WERI-Rb-1 (cell line): ENCODE results near the gene THRB.
A peak's percentile ranks its signal among the peaks of the same experiment; 100 is the strongest.

Experiments used
- DNase-seq: peaks from one replicate; pipeline ENCODE4 v3.0.0-alpha.2; 2020
- H3K27ac ChIP-seq: fragments of 250-450 bp; sonication (Bioruptor Pico); 2 replicates; pipeline ENCODE4 v1.5.1; 2020; ENCODE audit warnings: mild to moderate bottlenecking, moderate library complexity
- H3K27me3 ChIP-seq: fragments of 250-450 bp; sonication (Bioruptor Pico); 2 replicates; pipeline ENCODE4 v1.5.1; 2021; ENCODE audit warnings: mild to moderate bottlenecking, low read depth, moderate library complexity; ENCODE audit not compliant: insufficient read depth, severe bottlenecking
- H3K36me3 ChIP-seq: fragments of 250-450 bp; sonication (Bioruptor Pico); 2 replicates; pipeline ENCODE4 v1.5.1; 2020; ENCODE audit warnings: mild to moderate bottlenecking, moderate library complexity
- H3K4me3 ChIP-seq: 2 replicates; pipeline ENCODE4 v1.5.1; 2011; ENCODE audit warnings: low read depth, mild to moderate bottlenecking, control low read depth, low read length
- H3K9me3 ChIP-seq: fragments of 250-450 bp; sonication (Bioruptor Pico); 2 replicates; pipeline ENCODE4 v1.5.1; 2021; ENCODE audit warnings: mild to moderate bottlenecking, moderate library complexity; ENCODE audit not compliant: severe bottlenecking
- CTCF ChIP-seq: IDR thresholded peaks from 2 replicates; pipeline ENCODE4 v1.5.1; 2011; ENCODE audit warnings: low read depth, mild to moderate bottlenecking, control low read depth, inconsistent platforms, low read length

The THRB gene

GRCh38 chr3:24184528-24185176 lies 310.0 kb downstream of the THRB start:
- Histone ChIP-seq H3K9me3 (no peaks in the 10 kb centered on the region), H3K36me3 (peaks cover 76% of the 10 kb centered on the region), H3K27me3 (no peaks in the 10 kb centered on the region), H3K4me3 (no peak overlapping the region), H3K27ac (peak overlapping the region; percentile 69)
- TF ChIP-seq CTCF: no peak
- DNase-seq: no peak

- H3K9me3 ChIP-seq: no peaks in the 10 kb centered on the region
Observed at GRCh38 chr3:24182756-24183155, 311.9 kb downstream of the THRB start.

GRCh38 chr3:24181256-24181655 lies 313.4 kb downstream of the THRB start:
- no peak for DNase-seq
- Histone ChIP-seq H3K27ac (no peak overlapping the region), H3K36me3 (peaks cover 71% of the 10 kb centered on the region), H3K9me3 (no peaks in the 10 kb centered on the region), H3K27me3 (no peaks in the 10 kb centered on the region), H3K4me3 (no peak overlapping the region)
- TF ChIP-seq CTCF: no peak

More at GRCh38 chr3:24182756-24183155, 311.9 kb downstream of the THRB start:
- Histone ChIP-seq H3K27me3 (no peaks in the 10 kb centered on the region), H3K4me3 (no peak overlapping the region), H3K27ac (no peak overlapping the region), H3K36me3 (peaks cover 74% of the 10 kb centered on the region)
- no peak for DNase-seq
- no peak for TF ChIP-seq CTCF

- Histone ChIP-seq H3K9me3 (no peaks in the 10 kb centered on the region), H3K27me3 (no peaks in the 10 kb centered on the region), H3K27ac (no peak overlapping the region), H3K4me3 (no peak overlapping the region), H3K36me3 (peaks cover 69% of the 10 kb centered on the region)
- DNase-seq: no peak
- no peak for TF ChIP-seq CTCF
Observed at GRCh38 chr3:24180616-24181015, 314.0 kb downstream of the THRB start.

GRCh38 chr3:24177201-24177600 lies 317.4 kb downstream of the THRB start:
- H3K9me3 ChIP-seq: no peaks in the 10 kb centered on the region
- H3K27me3 ChIP-seq: no peaks in the 10 kb centered on the region
- no peak overlapping the region for H3K4me3 ChIP-seq
- peaks cover 54% of the 10 kb centered on the region for H3K36me3 ChIP-seq
- no peak overlapping the region for H3K27ac ChIP-seq
- DNase-seq: no peak
- TF ChIP-seq CTCF: no peak

- H3K27ac ChIP-seq: no peak overlapping the region
- no peak for TF ChIP-seq CTCF
- no peak overlapping the region for H3K4me3 ChIP-seq
- H3K9me3 ChIP-seq: no peaks in the 10 kb centered on the region
- peaks cover 45% of the 10 kb centered on the region for H3K36me3 ChIP-seq
- no peak for DNase-seq
- H3K27me3 ChIP-seq: no peaks in the 10 kb centered on the region
Observed at GRCh38 chr3:24174614-24175013, 320.0 kb downstream of the THRB start.
